ENCODE results near the gene NECAP2. TPM values are rescaled to one million over a fixed set of nuclear protein-coding genes. Genes with fewer than 3 reads are reported as not detected.
"Not testable (repeated sequence)": the region's sequence is repeated elsewhere in the genome, so short reads cannot be mapped to it uniquely, and the experiment has no call there.

NECAP2 gene
- total and polyA plus RNA-seq, 2 donors (not counting 3 experiments of a cell fraction or from before 2014, with no cell fraction given): 101 to 148 TPM

DNA sequence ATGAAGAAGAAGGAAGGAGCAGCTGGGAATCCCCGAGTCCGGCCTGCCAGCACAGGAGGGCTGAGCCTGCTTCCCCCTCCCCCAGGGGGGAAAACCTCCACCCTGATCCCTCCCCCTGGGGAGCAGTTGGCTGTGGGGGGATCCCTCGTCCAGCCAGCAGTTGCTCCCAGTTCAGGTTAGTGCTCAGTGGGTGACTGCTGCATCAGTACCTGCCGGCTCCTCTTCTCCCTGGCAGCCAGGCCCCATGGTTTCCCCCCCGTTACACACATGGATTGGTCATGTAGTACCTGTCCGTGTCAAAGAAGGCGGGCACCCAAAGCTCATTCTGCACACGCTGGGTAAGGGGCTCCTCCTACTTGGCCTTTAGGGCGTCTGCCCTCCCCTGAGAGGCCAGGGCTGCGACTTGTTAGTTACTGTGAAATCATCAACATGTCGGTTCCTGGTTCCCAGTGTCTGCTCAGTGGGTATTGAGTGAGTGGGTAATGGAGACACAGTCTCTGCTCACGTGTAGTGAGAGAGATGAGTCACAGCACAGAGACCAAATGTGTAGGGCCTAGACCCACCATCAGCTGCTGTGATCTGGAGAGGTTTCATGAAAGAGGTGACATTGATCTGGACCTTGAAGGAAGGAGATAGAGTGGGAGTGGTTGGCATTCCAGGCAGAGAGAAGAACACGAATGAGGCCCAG, 11.5 kb downstream of the NECAP2 start:
- dilution Hi-C loops (cut with MboI; ENCODE audit: extremely low pct_ligation_motif_present, low sequenced_read_pairs): no loop called here
- TF ChIP-seq MYC (IDR thresholded peaks at IDR 0.05; ENCODE audit: low read depth, low read length) (no peak), FOS (IDR thresholded peaks at IDR 0.05; ENCODE audit: borderline replicate concordance, insufficient read depth, low read length) (no peak), JUN (IDR thresholded peaks at IDR 0.05; ENCODE audit: borderline replicate concordance, insufficient read depth, insufficient read length, low read depth) (no peak), GATA2 (IDR thresholded peaks at IDR 0.05; ENCODE audit: insufficient read depth, insufficient read length, low read depth, low read length) (no peak), POLR2AphosphoS5 (IDR thresholded peaks at IDR 0.05; ENCODE audit: insufficient read depth, low read depth, low read length) (no peak), EZH2 (IDR thresholded peaks at IDR 0.05; ENCODE audit: borderline replicate concordance, low read depth, low read length, severe bottlenecking) (no peak), POLR2A (IDR thresholded peaks at IDR 0.05; ENCODE audit: low read depth, low read length) (no peak)
- TF ChIP-seq, protein P1, sequence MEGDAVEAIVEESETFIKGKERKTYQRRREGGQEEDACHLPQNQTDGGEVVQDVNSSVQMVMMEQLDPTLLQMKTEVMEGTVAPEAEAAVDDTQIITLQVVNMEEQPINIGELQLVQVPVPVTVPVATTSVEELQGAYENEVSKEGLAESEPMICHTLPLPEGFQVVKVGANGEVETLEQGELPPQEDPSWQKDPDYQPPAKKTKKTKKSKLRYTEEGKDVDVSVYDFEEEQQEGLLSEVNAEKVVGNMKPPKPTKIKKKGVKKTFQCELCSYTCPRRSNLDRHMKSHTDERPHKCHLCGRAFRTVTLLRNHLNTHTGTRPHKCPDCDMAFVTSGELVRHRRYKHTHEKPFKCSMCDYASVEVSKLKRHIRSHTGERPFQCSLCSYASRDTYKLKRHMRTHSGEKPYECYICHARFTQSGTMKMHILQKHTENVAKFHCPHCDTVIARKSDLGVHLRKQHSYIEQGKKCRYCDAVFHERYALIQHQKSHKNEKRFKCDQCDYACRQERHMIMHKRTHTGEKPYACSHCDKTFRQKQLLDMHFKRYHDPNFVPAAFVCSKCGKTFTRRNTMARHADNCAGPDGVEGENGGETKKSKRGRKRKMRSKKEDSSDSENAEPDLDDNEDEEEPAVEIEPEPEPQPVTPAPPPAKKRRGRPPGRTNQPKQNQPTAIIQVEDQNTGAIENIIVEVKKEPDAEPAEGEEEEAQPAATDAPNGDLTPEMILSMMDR (IDR thresholded peaks at IDR 0.05; ENCODE audit: extremely low read depth in 1 of 2, insufficient read depth in 1 of 2, low read depth in 1 of 2, low read length in 2 of 2): no peak
- TF ChIP-seq, protein P2, sequence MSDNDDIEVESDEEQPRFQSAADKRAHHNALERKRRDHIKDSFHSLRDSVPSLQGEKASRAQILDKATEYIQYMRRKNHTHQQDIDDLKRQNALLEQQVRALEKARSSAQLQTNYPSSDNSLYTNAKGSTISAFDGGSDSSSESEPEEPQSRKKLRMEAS (IDR thresholded peaks at IDR 0.05; ENCODE audit: insufficient read depth, insufficient read length): no peak
- BruUV-seq (replicated peaks): no TSS peak
- no peaks in the 10 kb centered on the region for H4K20me1 ChIP-seq (replicated peaks; ENCODE audit: control insufficient read depth, extremely low read depth, insufficient read depth, low read length)
- H3K9me1 ChIP-seq (replicated peaks; ENCODE audit: control insufficient read depth, extremely low read depth, insufficient read depth, low read length): no peaks in the 10 kb centered on the region
- ChIA-PET POLR2A (no interaction called here), CTCF (no interaction called here)
- no peak for FAIRE-seq
- DNase-seq (ENCODE audit: low read depth, low spot score): no peak
- H3K27ac ChIP-seq (ENCODE audit: insufficient read depth, low read depth, low read length): no peak overlapping the region
- H3K79me2 ChIP-seq (ENCODE audit: control insufficient read depth, insufficient read depth, low read length): peaks cover 6% of the 10 kb centered on the region
- H3K4me1 ChIP-seq (ENCODE audit: control insufficient read depth, extremely low read depth, insufficient read depth, low read length): no peaks in the 10 kb centered on the region
- intact Hi-C loops (cut with micrococcal nuclease): no loop called here
- no peak overlapping the region for H3K4me2 ChIP-seq (ENCODE audit: insufficient read depth, low read length)
- peaks cover 24 to 58% of the 10 kb centered on the region in 2 experiments for H3K36me3 ChIP-seq (ENCODE audit: control insufficient read depth in 2 of 2, extremely low read depth in 1 of 2, insufficient read depth in 2 of 2, low read length in 2 of 2)
- H2AFZ ChIP-seq (ENCODE audit: low read depth, low read length): no peak overlapping the region
- H3K9ac ChIP-seq (replicated peaks; ENCODE audit: extremely low read depth, insufficient read depth, low read length): no peak overlapping the region
- H3K27me3 ChIP-seq (ENCODE audit: control insufficient read depth in 2 of 2, insufficient read depth in 2 of 2, low read length in 2 of 2): no peaks in the 10 kb centered on the region
- no peak overlapping the region for H3K4me3 ChIP-seq (replicated peaks in 1 of 3; ENCODE audit: insufficient read depth in 1 of 3, low read depth in 1 of 3, low read length in 3 of 3)
- H3K9me3 ChIP-seq (replicated peaks; ENCODE audit: control insufficient read depth, insufficient read depth, low read length): no peaks in the 10 kb centered on the region

DNA sequence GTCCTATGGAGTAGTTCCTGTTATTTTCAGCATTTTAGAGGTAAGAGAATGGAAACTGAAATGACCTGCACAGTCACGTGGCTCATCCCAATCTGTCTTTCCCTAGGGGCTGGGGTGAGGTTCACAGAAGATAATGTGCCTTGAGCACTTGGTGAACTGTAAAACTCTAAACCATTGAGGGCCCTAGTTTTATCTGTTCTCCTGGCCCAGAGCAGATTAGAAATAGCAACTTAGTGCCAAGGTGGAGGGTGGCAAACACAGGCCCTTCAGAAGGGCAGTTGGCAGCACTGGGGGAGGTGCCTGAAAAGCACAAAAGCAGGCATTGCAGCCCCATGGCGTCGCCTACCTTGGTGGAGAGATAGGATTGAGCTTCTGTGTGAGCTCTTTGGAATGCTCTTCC, 14.4 kb downstream of the NECAP2 start:
- H3K36me3 ChIP-seq (ENCODE audit: control insufficient read depth in 2 of 2, extremely low read depth in 1 of 2, insufficient read depth in 2 of 2, low read length in 2 of 2): peaks cover 15 to 51% of the 10 kb centered on the region in 2 experiments
- BruUV-seq (replicated peaks); intact Hi-C loops (cut with micrococcal nuclease); H3K4me3 ChIP-seq (replicated peaks in 1 of 3; ENCODE audit: insufficient read depth in 1 of 3, low read depth in 1 of 3, low read length in 3 of 3); H4K20me1 ChIP-seq (replicated peaks; ENCODE audit: control insufficient read depth, extremely low read depth, insufficient read depth, low read length); DNase-seq (ENCODE audit: low read depth, low spot score); FAIRE-seq; H3K27ac ChIP-seq (ENCODE audit: insufficient read depth, low read depth, low read length); POLR2A ChIA-PET; H3K27me3 ChIP-seq (ENCODE audit: control insufficient read depth in 2 of 2, insufficient read depth in 2 of 2, low read length in 2 of 2); H3K9me1 ChIP-seq (replicated peaks; ENCODE audit: control insufficient read depth, extremely low read depth, insufficient read depth, low read length); H2AFZ ChIP-seq (ENCODE audit: low read depth, low read length); H3K4me2 ChIP-seq (ENCODE audit: insufficient read depth, low read length); H3K9me3 ChIP-seq (replicated peaks; ENCODE audit: control insufficient read depth, insufficient read depth, low read length); H3K4me1 ChIP-seq (ENCODE audit: control insufficient read depth, extremely low read depth, insufficient read depth, low read length); H3K9ac ChIP-seq (replicated peaks; ENCODE audit: extremely low read depth, insufficient read depth, low read length); dilution Hi-C loops (cut with MboI; ENCODE audit: extremely low pct_ligation_motif_present, low sequenced_read_pairs); H3K79me2 ChIP-seq (ENCODE audit: control insufficient read depth, insufficient read depth, low read length): not testable (repeated sequence)
- CTCF ChIA-PET: interaction anchor here (0.8 to 1.0 kb wide), 2 partner anchors 14 kb away, joined by 3 read pairs; partner anchors contain the start of gene NECAP2

DNA sequence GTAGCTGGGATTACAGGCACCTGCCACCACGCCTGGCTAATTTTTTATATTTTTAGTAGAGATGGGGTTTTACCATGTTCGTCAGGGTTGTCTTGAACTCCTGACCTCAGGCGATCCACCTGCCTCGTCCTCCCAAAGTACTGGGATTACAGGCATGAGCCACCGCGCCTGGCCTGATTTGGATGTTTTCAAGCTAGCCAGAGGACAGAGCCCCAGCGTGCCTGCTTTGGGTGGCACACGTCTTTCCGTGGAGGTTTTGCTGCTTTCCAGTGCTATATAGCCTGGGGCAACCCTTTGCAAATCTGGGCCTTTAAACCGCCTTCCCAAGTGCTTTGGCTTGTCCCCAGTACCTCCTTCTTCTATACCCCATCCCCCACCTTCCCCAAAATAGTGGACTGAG, 15.6 kb downstream of the NECAP2 start:
- H3K4me1 ChIP-seq (ENCODE audit: control insufficient read depth, extremely low read depth, insufficient read depth, low read length); H3K27ac ChIP-seq (ENCODE audit: insufficient read depth, low read depth, low read length); H3K9me1 ChIP-seq (replicated peaks; ENCODE audit: control insufficient read depth, extremely low read depth, insufficient read depth, low read length); H3K9me3 ChIP-seq (replicated peaks; ENCODE audit: control insufficient read depth, insufficient read depth, low read length); H3K9ac ChIP-seq (replicated peaks; ENCODE audit: extremely low read depth, insufficient read depth, low read length); FAIRE-seq; H3K79me2 ChIP-seq (ENCODE audit: control insufficient read depth, insufficient read depth, low read length); H3K4me2 ChIP-seq (ENCODE audit: insufficient read depth, low read length); CTCF ChIA-PET; H4K20me1 ChIP-seq (replicated peaks; ENCODE audit: control insufficient read depth, extremely low read depth, insufficient read depth, low read length); intact Hi-C loops (cut with micrococcal nuclease); DNase-seq (ENCODE audit: low read depth, low spot score); POLR2A ChIA-PET; H3K4me3 ChIP-seq (replicated peaks in 1 of 3; ENCODE audit: insufficient read depth in 1 of 3, low read depth in 1 of 3, low read length in 3 of 3); BruUV-seq (replicated peaks); H2AFZ ChIP-seq (ENCODE audit: low read depth, low read length); dilution Hi-C loops (cut with MboI; ENCODE audit: extremely low pct_ligation_motif_present, low sequenced_read_pairs); H3K27me3 ChIP-seq (ENCODE audit: control insufficient read depth in 2 of 2, insufficient read depth in 2 of 2, low read length in 2 of 2): not testable (repeated sequence)
- H3K36me3 ChIP-seq (ENCODE audit: control insufficient read depth in 2 of 2, extremely low read depth in 1 of 2, insufficient read depth in 2 of 2, low read length in 2 of 2): peaks cover 19 to 54% of the 10 kb centered on the region in 2 experiments
